Fibroblast of pulmonary artery (primary cell): Measurements from ENCODE around the gene EDEM1.
A peak's percentile ranks its signal among the peaks of the same experiment; 100 is the strongest.

Experiments
- DNase-seq: peaks from one replicate; pipeline ENCODE4 v3.0.0-alpha.2; 2010; ENCODE audit warnings: low read depth
- H3K4me3 ChIP-seq: replicated peaks from 2 replicates; pipeline ENCODE4 v1.5.1; 2011; ENCODE audit warnings: low read depth, mild to moderate bottlenecking, control low read depth, low read length, moderate library complexity
- CTCF ChIP-seq: IDR thresholded peaks from 2 replicates; pipeline ENCODE4 v1.5.1; 2011; ENCODE audit warnings: mild to moderate bottlenecking, control low read depth, low read length, inconsistent platforms; ENCODE audit errors: missing control alignments

The EDEM1 gene

GRCh38 chr3:5220193-5220592, 32.7 kb downstream of the EDEM1 start:
- no peak overlapping the region for H3K4me3 ChIP-seq
- TF ChIP-seq CTCF: no peak
- no peak for DNase-seq

- no peak for TF ChIP-seq CTCF
- no peak for DNase-seq
- H3K4me3 ChIP-seq: no peak overlapping the region
Observed at GRCh38 chr3:5220667-5221431, 33.3 kb downstream of the EDEM1 start.

GRCh38 chr3:5221701-5222100, 34.2 kb downstream of the EDEM1 start:
- no peak for TF ChIP-seq CTCF
- DNase-seq: no peak

GRCh38 chr3:5222283-5223005, 34.9 kb downstream of the EDEM1 start:
- DNase-seq: no peak
- no peak overlapping the region for H3K4me3 ChIP-seq
- no peak for TF ChIP-seq CTCF

More at GRCh38 chr3:5221701-5222100, 34.2 kb downstream of the EDEM1 start:
- H3K4me3 ChIP-seq: no peak overlapping the region

- TF ChIP-seq CTCF: peak; percentile 52
- H3K4me3 ChIP-seq: no peak overlapping the region
- DNase-seq: peak; percentile 60
Observed at GRCh38 chr3:5226783-5227182, 39.3 kb downstream of the EDEM1 start.

GRCh38 chr3:5227812-5228211, 40.3 kb downstream of the EDEM1 start:
- no peak overlapping the region for H3K4me3 ChIP-seq
- DNase-seq: peak; percentile 56
- no peak for TF ChIP-seq CTCF

- no peak for DNase-seq
- no peak overlapping the region for H3K4me3 ChIP-seq
- no peak for TF ChIP-seq CTCF
Observed at GRCh38 chr3:5229414-5229813, 41.9 kb downstream of the EDEM1 start.
